ENCODE data around the gene LRRC2. TPM values are rescaled to one million over a fixed set of nuclear protein-coding genes. Genes with fewer than 3 reads are reported as not detected.

The LRRC2 gene
- polyA plus RNA-seq, 3 donors = not detected

GRCh38 chr3:46500656-46501635 lies 65.2 kb downstream of the LRRC2 start:
- intact Hi-C loops (cut with micrococcal nuclease) = no loop called here
- peak in 1 of 3 donors; percentile 9 for DNase-seq
- H3K27ac Mint-ChIP-seq = peak overlapping the region in 1 of 7 donors; percentile 66
- Histone ChIP-seq H3K36me3 (replicated peaks in 1 of 2; ENCODE audit: control insufficient read depth in 1 of 2, insufficient read depth in 2 of 2, low read length in 2 of 2) (no peaks in the 10 kb centered on the region), H3K79me2 (ENCODE audit: insufficient read depth, low read length) (no peaks in the 10 kb centered on the region), H3K4me1 (ENCODE audit: control insufficient read depth in 1 of 2, insufficient read depth in 2 of 2, low read length in 2 of 2) (no peaks in the 10 kb centered on the region), H2AFZ (ENCODE audit: insufficient read depth, low read depth, low read length, poor library complexity, severe bottlenecking) (no peak overlapping the region), H3K4me3 (replicated peaks in 1 of 3; ENCODE audit: low read depth in 2 of 3, low read length in 3 of 3) (no peak overlapping the region), H3K9ac (ENCODE audit: insufficient read depth, low read length, poor library complexity, severe bottlenecking) (no peak overlapping the region), H3K9me3 (replicated peaks in 1 of 2; ENCODE audit: control insufficient read depth in 1 of 2, insufficient read depth in 1 of 2, low read length in 2 of 2) (no peaks in the 10 kb centered on the region), H4K20me1 (ENCODE audit: insufficient read depth, low read length) (no peaks in the 10 kb centered on the region), H3K4me2 (replicated peaks; ENCODE audit: extremely low read depth, low read length, poor library complexity, severe bottlenecking) (no peak overlapping the region), H3K27ac (ENCODE audit: low read depth in 1 of 2, low read length in 2 of 2) (no peak overlapping the region), H3K27me3 (ENCODE audit: control insufficient read depth in 2 of 2, insufficient read depth in 2 of 2, low read length in 2 of 2) (no peaks in the 10 kb centered on the region)
- WGBS (ENCODE audit: insufficient coverage) = 27% methylated on average over 2 of the region's 5 CpGs
- no peak overlapping the region for H3K4me3 Mint-ChIP-seq
- H3K36me3 Mint-ChIP-seq = no peaks in the 10 kb centered on the region
- H3K9me3 Mint-ChIP-seq = peaks cover 0 to under 1% (median 0%) of the 10 kb centered on the region in 7 donors
- peaks cover 16% of the 10 kb centered on the region for H3K4me1 Mint-ChIP-seq
- H3K27me3 Mint-ChIP-seq (ENCODE audit: low read depth in 3 of 3) = peaks cover 2 to 8% (median 4%) of the 10 kb centered on the region in 3 donors
- TF ChIP-seq CTCF (IDR thresholded peaks at IDR 0.05) = no peak

GRCh38 chr3:46498916-46499519 lies 67.1 kb downstream of the LRRC2 start:
- DNase-seq = no peak
- Histone ChIP-seq H3K4me1 (ENCODE audit: control insufficient read depth in 1 of 2, insufficient read depth in 2 of 2, low read length in 2 of 2) (no peaks in the 10 kb centered on the region), H3K9ac (ENCODE audit: insufficient read depth, low read length, poor library complexity, severe bottlenecking) (no peak overlapping the region), H3K27ac (ENCODE audit: low read depth in 1 of 2, low read length in 2 of 2) (no peak overlapping the region), H4K20me1 (ENCODE audit: insufficient read depth, low read length) (no peaks in the 10 kb centered on the region), H3K4me3 (replicated peaks in 1 of 3; ENCODE audit: low read depth in 2 of 3, low read length in 3 of 3) (no peak overlapping the region), H3K9me3 (replicated peaks in 1 of 2; ENCODE audit: control insufficient read depth in 1 of 2, insufficient read depth in 1 of 2, low read length in 2 of 2) (no peaks in the 10 kb centered on the region), H2AFZ (ENCODE audit: insufficient read depth, low read depth, low read length, poor library complexity, severe bottlenecking) (no peak overlapping the region), H3K79me2 (ENCODE audit: insufficient read depth, low read length) (no peaks in the 10 kb centered on the region), H3K27me3 (ENCODE audit: control insufficient read depth in 2 of 2, insufficient read depth in 2 of 2, low read length in 2 of 2) (no peaks in the 10 kb centered on the region), H3K36me3 (replicated peaks in 1 of 2; ENCODE audit: control insufficient read depth in 1 of 2, insufficient read depth in 2 of 2, low read length in 2 of 2) (no peaks in the 10 kb centered on the region), H3K4me2 (replicated peaks; ENCODE audit: extremely low read depth, low read length, poor library complexity, severe bottlenecking) (no peak overlapping the region)
- peaks cover 0 to 5% (median 2%) of the 10 kb centered on the region in 7 donors for H3K9me3 Mint-ChIP-seq
- WGBS (ENCODE audit: insufficient coverage) = 94% methylated on average over 2 of the region's 6 CpGs
- peaks cover 16% of the 10 kb centered on the region for H3K4me1 Mint-ChIP-seq
- no peak overlapping the region for H3K4me3 Mint-ChIP-seq
- intact Hi-C loops (cut with micrococcal nuclease) = loop anchor here in 1 of 2 donors (10.0 kb wide), 1 partner anchor 56 kb away; no protein-coding TSS in a partner anchor
- H3K27me3 Mint-ChIP-seq (ENCODE audit: low read depth in 3 of 3) = peaks cover 2 to 4% (median 2%) of the 10 kb centered on the region in 3 donors
- H3K27ac Mint-ChIP-seq = no peak overlapping the region
- no peaks in the 10 kb centered on the region for H3K36me3 Mint-ChIP-seq
- no peak for TF ChIP-seq CTCF (IDR thresholded peaks at IDR 0.05)

Measured in CD14-positive monocyte (primary cell).